ENCODE data around the gene TTC39C. TPM values are rescaled to one million over a fixed set of nuclear protein-coding genes. Genes with fewer than 3 reads are reported as not detected.
A peak's percentile ranks its signal among the peaks of the same experiment; 100 is the strongest.

The TTC39C gene
- total RNA-seq, 1 experiment from 2014 or later = 24.0 TPM

- Histone ChIP-seq H3K27me3 (replicated peaks; ENCODE audit: insufficient read depth, low read depth, low read length, poor library complexity) (no peaks in the 10 kb centered on the region), H3K36me3 (ENCODE audit: insufficient read depth, low read length, poor library complexity, severe bottlenecking) (no peaks in the 10 kb centered on the region), H3K9me3 (ENCODE audit: low read depth, low read length, poor library complexity, severe bottlenecking) (no peaks in the 10 kb centered on the region), H3K4me1 (ENCODE audit: insufficient read depth, low read length, poor library complexity, severe bottlenecking) (peaks cover 5% of the 10 kb centered on the region), H3K4me3 (ENCODE audit: low read depth, low read length, poor library complexity, severe bottlenecking) (no peak overlapping the region), H3K27ac (ENCODE audit: low read depth, low read length, poor library complexity, severe bottlenecking) (no peak overlapping the region)
- intact Hi-C loops (cut with micrococcal nuclease; ENCODE audit: unreplicated experiment) = no loop called here
- DNase-seq (ENCODE audit: low spot score) = peak; percentile 30
- CTCF ChIA-PET = no interaction called here
- POLR2A ChIA-PET (ENCODE audit: low non-redundant PET) = no interaction called here
- TF ChIP-seq CTCF (conservative IDR thresholded peaks at IDR 0.05; ENCODE audit: low read depth, low read length) (no peak), EZH2 (IDR thresholded peaks at IDR 0.05; ENCODE audit: borderline replicate concordance, low read depth, low read length, poor library complexity, severe bottlenecking) (no peak)
- BruUV-seq (replicated peaks) = no TSS peak
Observed at GRCh38 chr18:23968638-23969604, 45.6 kb upstream of the TTC39C start.

- intact Hi-C loops (cut with micrococcal nuclease; ENCODE audit: unreplicated experiment) = no loop called here
- H3K27me3 ChIP-seq (replicated peaks; ENCODE audit: insufficient read depth, low read depth, low read length, poor library complexity) = no peaks in the 10 kb centered on the region
- H3K36me3 ChIP-seq (ENCODE audit: insufficient read depth, low read length, poor library complexity, severe bottlenecking) = no peaks in the 10 kb centered on the region
- no peaks in the 10 kb centered on the region for H3K9me3 ChIP-seq (ENCODE audit: low read depth, low read length, poor library complexity, severe bottlenecking)
- no peak overlapping the region for H3K4me3 ChIP-seq (ENCODE audit: low read depth, low read length, poor library complexity, severe bottlenecking)
- TF ChIP-seq CTCF (conservative IDR thresholded peaks at IDR 0.05; ENCODE audit: low read depth, low read length) (no peak), EZH2 (IDR thresholded peaks at IDR 0.05; ENCODE audit: borderline replicate concordance, low read depth, low read length, poor library complexity, severe bottlenecking) (no peak)
- BruUV-seq (replicated peaks) = no TSS peak
- ChIA-PET CTCF (no interaction called here), POLR2A (ENCODE audit: low non-redundant PET) (no interaction called here)
- H3K4me1 ChIP-seq (ENCODE audit: insufficient read depth, low read length, poor library complexity, severe bottlenecking) = peaks cover 5% of the 10 kb centered on the region
- no peak overlapping the region for H3K27ac ChIP-seq (ENCODE audit: low read depth, low read length, poor library complexity, severe bottlenecking)
- DNase-seq (ENCODE audit: low spot score) = no peak
Observed at GRCh38 chr18:23969664-23970063, 44.9 kb upstream of the TTC39C start.

- Histone ChIP-seq H3K36me3 (ENCODE audit: insufficient read depth, low read length, poor library complexity, severe bottlenecking) (no peaks in the 10 kb centered on the region), H3K27me3 (replicated peaks; ENCODE audit: insufficient read depth, low read depth, low read length, poor library complexity) (no peaks in the 10 kb centered on the region), H3K4me1 (ENCODE audit: insufficient read depth, low read length, poor library complexity, severe bottlenecking) (peaks cover 5% of the 10 kb centered on the region), H3K4me3 (ENCODE audit: low read depth, low read length, poor library complexity, severe bottlenecking) (no peak overlapping the region), H3K9me3 (ENCODE audit: low read depth, low read length, poor library complexity, severe bottlenecking) (no peaks in the 10 kb centered on the region), H3K27ac (ENCODE audit: low read depth, low read length, poor library complexity, severe bottlenecking) (no peak overlapping the region)
- intact Hi-C loops (cut with micrococcal nuclease; ENCODE audit: unreplicated experiment) = no loop called here
- ChIA-PET POLR2A (ENCODE audit: low non-redundant PET) (no interaction called here), CTCF (no interaction called here)
- no TSS peak for BruUV-seq (replicated peaks)
- no peak for DNase-seq (ENCODE audit: low spot score)
- no peak for TF ChIP-seq EZH2 (IDR thresholded peaks at IDR 0.05; ENCODE audit: borderline replicate concordance, low read depth, low read length, poor library complexity, severe bottlenecking)
- no peak for TF ChIP-seq CTCF (conservative IDR thresholded peaks at IDR 0.05; ENCODE audit: low read depth, low read length)
Observed at GRCh38 chr18:23970161-23971096, 44.1 kb upstream of the TTC39C start.
